GM12801 (cell line): ENCODE data around the gene MMP3.

ENCODE experiments used
- TF ChIP-seq, protein P1 (sequence below): IDR thresholded peaks from one replicate; pipeline ENCODE4 v1.5.1; 2011; ENCODE audit warnings: control low read depth; ENCODE audit not compliant: insufficient read length; ENCODE audit errors: extremely low read depth

The MMP3 gene

DNA sequence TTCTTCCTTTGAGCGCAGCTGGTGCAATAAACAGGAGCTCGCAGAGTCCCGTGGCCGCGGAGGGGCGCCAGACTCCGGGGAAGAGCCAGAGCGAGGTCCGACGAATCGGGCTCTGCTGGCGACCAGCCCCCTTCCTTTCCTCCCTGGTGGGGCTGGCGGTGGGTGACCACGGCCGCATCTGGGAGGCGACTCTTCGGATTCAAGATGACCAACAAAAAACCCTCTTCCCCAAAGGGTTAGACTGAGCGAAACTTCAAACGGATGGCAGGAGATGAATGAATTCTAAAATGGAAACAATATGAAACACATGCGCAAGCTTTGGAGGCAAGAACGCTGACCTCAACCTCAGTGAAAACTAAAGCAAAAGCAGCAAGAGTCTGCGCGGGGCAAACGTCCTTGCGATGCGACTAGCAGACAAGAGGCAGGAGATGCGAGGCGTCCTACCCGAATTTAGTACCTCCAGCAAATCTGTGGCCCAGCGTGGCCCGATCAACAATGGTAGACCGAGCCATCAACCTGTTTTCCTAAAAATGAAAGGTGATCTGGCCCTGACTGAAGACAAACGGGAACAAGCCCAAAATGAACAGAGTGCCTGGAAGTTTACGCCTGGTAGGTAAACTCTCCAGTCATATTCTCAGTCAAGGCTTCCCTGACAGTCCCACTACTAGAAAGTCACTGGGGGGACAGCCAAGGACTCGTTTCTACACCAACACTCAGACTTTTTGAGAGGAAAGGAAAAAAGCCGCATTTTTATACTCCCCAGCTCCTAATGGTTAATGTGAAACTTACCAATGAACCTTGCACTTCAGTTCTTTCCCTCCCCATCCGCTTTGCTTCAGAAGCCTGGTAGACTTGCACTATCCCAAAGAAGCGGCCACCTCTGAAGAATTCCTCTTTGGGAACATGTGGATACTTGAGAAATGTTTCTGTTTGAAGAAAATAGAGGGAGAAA is 11.6 kb downstream of the MMP3 start:
- TF ChIP-seq, protein P1, sequence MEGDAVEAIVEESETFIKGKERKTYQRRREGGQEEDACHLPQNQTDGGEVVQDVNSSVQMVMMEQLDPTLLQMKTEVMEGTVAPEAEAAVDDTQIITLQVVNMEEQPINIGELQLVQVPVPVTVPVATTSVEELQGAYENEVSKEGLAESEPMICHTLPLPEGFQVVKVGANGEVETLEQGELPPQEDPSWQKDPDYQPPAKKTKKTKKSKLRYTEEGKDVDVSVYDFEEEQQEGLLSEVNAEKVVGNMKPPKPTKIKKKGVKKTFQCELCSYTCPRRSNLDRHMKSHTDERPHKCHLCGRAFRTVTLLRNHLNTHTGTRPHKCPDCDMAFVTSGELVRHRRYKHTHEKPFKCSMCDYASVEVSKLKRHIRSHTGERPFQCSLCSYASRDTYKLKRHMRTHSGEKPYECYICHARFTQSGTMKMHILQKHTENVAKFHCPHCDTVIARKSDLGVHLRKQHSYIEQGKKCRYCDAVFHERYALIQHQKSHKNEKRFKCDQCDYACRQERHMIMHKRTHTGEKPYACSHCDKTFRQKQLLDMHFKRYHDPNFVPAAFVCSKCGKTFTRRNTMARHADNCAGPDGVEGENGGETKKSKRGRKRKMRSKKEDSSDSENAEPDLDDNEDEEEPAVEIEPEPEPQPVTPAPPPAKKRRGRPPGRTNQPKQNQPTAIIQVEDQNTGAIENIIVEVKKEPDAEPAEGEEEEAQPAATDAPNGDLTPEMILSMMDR, result no peak

DNA sequence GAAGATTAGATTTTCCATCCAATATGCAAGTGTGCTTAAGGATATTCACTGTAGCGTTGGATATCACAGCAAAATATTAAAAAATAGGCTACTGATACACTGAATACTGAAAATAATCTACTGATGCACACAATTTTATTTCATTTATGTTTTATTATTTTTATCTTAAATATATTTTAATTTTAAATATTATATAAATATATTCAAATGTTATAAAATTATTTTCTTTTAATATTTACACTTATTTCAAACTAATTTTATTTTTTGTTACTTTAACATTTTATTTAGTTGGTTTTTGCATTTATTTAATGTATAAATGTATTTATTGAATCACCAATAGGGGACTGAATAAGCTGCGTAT is 12.3 kb downstream of the MMP3 start:
- TF ChIP-seq, protein P1, result no peak

DNA sequence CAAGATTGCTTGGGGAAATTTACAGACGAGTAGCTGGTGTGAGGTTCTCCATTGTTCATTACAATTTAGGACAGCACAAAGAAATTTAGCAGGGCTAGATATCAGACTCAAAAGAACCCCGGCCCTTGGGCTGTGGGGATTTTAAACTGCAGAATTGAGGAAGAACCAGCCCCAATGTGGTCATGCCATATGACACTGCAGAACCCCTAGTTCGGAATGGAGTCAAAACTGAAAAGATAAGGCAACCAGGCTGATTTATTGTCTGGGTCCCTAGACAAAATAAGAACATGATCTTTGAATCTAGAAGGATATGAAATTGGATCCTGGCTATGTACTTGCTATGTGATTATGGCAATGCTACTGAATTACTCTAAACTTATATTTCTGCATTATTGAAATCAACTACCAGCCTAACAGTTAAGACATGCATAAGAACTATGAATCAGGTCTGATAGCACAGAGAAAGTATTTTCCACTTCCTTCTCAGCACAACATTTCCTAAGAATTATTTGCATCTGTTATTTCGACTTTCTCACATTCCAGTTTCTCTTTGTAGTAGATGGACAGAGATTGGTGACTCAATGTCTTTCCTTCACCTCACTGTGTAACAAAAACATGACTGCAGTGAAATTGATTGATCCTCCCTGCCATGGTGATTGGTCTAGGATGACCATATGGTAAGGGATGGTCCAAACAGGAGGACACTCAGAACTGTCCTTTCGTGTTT is 13.2 kb downstream of the MMP3 start:
- TF ChIP-seq, protein P1, result no peak

DNA sequence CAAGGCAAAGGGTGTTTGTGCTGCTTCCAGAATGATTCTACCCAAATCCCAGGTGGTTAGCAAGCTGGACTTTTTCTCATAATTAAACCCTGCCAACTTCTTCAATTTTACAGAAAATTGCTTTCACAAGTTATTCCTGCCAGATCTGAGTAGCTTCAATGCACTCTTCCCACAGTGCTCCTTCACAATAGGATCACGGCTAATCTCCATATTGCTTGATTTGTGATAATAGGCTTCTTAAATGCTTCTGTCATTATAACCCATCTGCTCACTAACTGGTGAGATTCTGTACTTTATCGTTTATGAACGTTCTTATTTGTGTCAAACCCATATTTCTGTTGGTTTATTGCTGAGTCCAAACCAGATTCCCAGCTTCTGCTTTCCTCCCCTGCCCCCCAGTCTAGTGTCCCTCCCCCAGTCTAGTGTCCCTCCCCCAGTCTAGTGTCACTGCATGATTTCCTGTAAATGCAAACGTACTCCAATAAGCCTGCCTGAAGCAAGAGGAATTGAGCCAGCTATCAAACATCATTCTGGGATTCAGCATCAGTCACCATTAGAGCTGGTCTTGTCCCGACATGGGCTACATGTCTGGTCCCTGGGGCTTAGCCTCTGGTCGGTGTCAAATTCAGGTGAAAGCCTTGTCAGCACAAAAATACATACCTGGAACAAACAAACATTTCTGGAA is 14.0 kb downstream of the MMP3 start:
- TF ChIP-seq, protein P1, result no peak

DNA sequence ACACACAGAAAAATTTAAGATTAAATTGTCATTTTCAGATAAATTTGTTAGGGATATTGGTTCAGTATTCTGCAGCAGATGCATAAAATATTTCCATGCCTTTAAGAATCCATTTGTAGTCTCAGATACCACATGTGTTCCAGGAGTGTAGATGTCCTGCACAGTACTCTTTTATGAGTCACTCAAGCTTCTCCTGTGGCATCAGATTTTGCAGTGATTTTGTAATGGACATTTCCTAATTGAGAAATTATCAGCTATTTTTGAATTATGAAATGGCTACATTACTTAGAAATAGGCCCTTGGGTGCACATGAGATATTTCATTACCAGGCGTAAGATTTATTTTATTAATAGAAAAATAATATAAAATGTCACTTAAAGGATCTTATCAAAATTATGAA is 18.9 kb downstream of the MMP3 start:
- TF ChIP-seq, protein P1, result no peak

DNA sequence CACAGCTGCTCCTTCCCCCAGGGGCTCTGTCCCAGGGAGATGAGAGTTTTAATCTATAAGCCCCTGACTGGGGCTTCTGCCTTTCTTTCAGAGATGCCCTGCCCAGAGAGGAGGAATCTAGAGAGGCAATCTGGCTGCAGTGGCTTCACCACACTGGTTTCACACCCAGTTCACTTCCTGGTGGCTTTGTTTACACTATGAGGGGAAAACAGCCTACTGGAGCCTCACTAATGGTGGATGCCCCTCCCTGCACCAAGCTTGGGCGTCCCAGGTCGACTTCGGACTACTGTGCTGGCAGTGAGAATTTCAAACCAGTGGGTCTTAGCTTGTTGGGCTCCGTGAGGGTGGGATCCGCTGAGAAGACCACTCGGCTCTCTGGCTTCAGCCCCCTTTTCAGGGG is 23.9 kb downstream of the MMP3 start:
- TF ChIP-seq, protein P1, result no peak

DNA sequence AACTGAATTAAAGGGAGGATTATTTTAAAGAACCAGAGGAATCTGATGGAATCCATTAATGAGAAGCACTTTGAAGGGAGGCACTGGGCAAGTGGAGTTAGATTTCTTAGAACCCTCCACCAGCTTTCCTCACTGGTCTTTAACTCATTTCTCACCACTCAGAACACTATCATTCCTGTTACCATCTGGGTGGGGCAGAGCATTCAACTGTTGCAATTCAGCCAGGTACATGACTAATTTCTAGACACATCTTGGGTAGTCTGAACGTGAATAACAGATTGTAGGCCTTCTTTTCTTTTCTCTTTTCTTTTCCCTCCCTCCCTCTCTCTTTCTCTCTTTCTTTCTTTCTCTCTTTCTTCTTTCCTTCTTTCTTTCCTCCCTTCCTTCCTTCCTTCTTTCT is 29.9 kb downstream of the MMP3 start:
- TF ChIP-seq, protein P1, result no peak
